ENCODE measurements around the gene CACNA1H. TPM values are rescaled to one million over a fixed set of nuclear protein-coding genes. Genes with fewer than 3 reads are reported as not detected.

Gene CACNA1H
- total and polyA plus RNA-seq, 2 experiments from 2014 or later = 9.1 TPM

- Histone ChIP-seq H3K9me2 (replicated peaks; ENCODE audit: insufficient read depth) (no peaks in the 10 kb centered on the region), H3K4me2 (no peak overlapping the region), H3K27ac (no peak overlapping the region), H3K4me1 (ENCODE audit: insufficient read depth) (no peaks in the 10 kb centered on the region), H3K9me3 (ENCODE audit: low read depth) (no peaks in the 10 kb centered on the region), H3K27me3 (no peaks in the 10 kb centered on the region), H3K4me3 (no peak overlapping the region), H3K79me2 (no peaks in the 10 kb centered on the region), H2AFZ (no peak overlapping the region), H4K20me1 (ENCODE audit: insufficient read depth, poor library complexity, severe bottlenecking) (no peaks in the 10 kb centered on the region), H3K36me3 (replicated peaks; ENCODE audit: insufficient read depth, low read depth) (no peaks in the 10 kb centered on the region)
- no peak for DNase-seq (ENCODE audit: low spot score)
- TF ChIP-seq EZH2 (IDR thresholded peaks at IDR 0.05; ENCODE audit: borderline replicate concordance) = no peak
- TF ChIP-seq EZH2phosphoT487 (IDR thresholded peaks at IDR 0.05; ENCODE audit: low read depth, severe bottlenecking, unreplicated experiment) = no peak
- TF ChIP-seq CTCF (IDR thresholded peaks at IDR 0.05; ENCODE audit: poor library complexity) = no peak
- WGBS (ENCODE audit: low lambda C conversion rate, missing lambda C conversion rate) = 93% methylated on average over 21 of the region's 22 CpGs
Observed at GRCh38 chr16:1208239-1208830, 55.4 kb downstream of the CACNA1H start.

- over 99% methylated on average over 21 of the region's 43 CpGs for WGBS (ENCODE audit: low lambda C conversion rate, missing lambda C conversion rate)
- Histone ChIP-seq H3K27me3 (no peaks in the 10 kb centered on the region), H4K20me1 (ENCODE audit: insufficient read depth, poor library complexity, severe bottlenecking) (no peaks in the 10 kb centered on the region), H3K9me3 (ENCODE audit: low read depth) (no peaks in the 10 kb centered on the region), H3K4me2 (no peak overlapping the region), H3K4me3 (no peak overlapping the region), H3K27ac (no peak overlapping the region), H3K4me1 (ENCODE audit: insufficient read depth) (no peaks in the 10 kb centered on the region), H3K36me3 (replicated peaks; ENCODE audit: insufficient read depth, low read depth) (no peaks in the 10 kb centered on the region), H2AFZ (no peak overlapping the region), H3K9me2 (replicated peaks; ENCODE audit: insufficient read depth) (no peaks in the 10 kb centered on the region), H3K79me2 (no peaks in the 10 kb centered on the region)
- no peak for DNase-seq (ENCODE audit: low spot score)
- TF ChIP-seq EZH2phosphoT487 (IDR thresholded peaks at IDR 0.05; ENCODE audit: low read depth, severe bottlenecking, unreplicated experiment) (no peak), EZH2 (IDR thresholded peaks at IDR 0.05; ENCODE audit: borderline replicate concordance) (no peak), CTCF (IDR thresholded peaks at IDR 0.05; ENCODE audit: poor library complexity) (no peak)
Observed at GRCh38 chr16:1209081-1209480, 56.2 kb downstream of the CACNA1H start.

GRCh38 chr16:1210461-1210860 lies 57.6 kb downstream of the CACNA1H start:
- H2AFZ ChIP-seq = no peak overlapping the region
- H3K9me3 ChIP-seq (ENCODE audit: low read depth) = no peaks in the 10 kb centered on the region
- H3K27ac ChIP-seq = no peak overlapping the region
- H3K79me2 ChIP-seq = no peaks in the 10 kb centered on the region
- whole genome bisulfite sequencing (ENCODE audit: low lambda C conversion rate, missing lambda C conversion rate) = 94% methylated on average over 15 of the region's 23 CpGs
- no peaks in the 10 kb centered on the region for H4K20me1 ChIP-seq (ENCODE audit: insufficient read depth, poor library complexity, severe bottlenecking)
- no peaks in the 10 kb centered on the region for H3K9me2 ChIP-seq (replicated peaks; ENCODE audit: insufficient read depth)
- H3K27me3 ChIP-seq = no peaks in the 10 kb centered on the region
- H3K36me3 ChIP-seq (replicated peaks; ENCODE audit: insufficient read depth, low read depth) = no peaks in the 10 kb centered on the region
- no peak for TF ChIP-seq EZH2phosphoT487 (IDR thresholded peaks at IDR 0.05; ENCODE audit: low read depth, severe bottlenecking, unreplicated experiment)
- TF ChIP-seq CTCF (IDR thresholded peaks at IDR 0.05; ENCODE audit: poor library complexity) = no peak
- no peak for TF ChIP-seq EZH2 (IDR thresholded peaks at IDR 0.05; ENCODE audit: borderline replicate concordance)
- H3K4me3 ChIP-seq = no peak overlapping the region
- no peak for DNase-seq (ENCODE audit: low spot score)
- H3K4me2 ChIP-seq = no peak overlapping the region
- no peaks in the 10 kb centered on the region for H3K4me1 ChIP-seq (ENCODE audit: insufficient read depth)
